H1 (cell line): ENCODE data around the gene HLA-DPB1. TPM values are rescaled to one million over a fixed set of nuclear protein-coding genes. Genes with fewer than 3 reads are reported as not detected.

Experiments used
- ATF3 ChIP-seq: IDR thresholded peaks from 2 replicates; pipeline ENCODE4 v1.6.1; 2011; ENCODE audit warnings: low read depth, mild to moderate bottlenecking, low read length; ENCODE audit not compliant: insufficient read depth
- BACH1 ChIP-seq: IDR thresholded peaks from 2 replicates; pipeline ENCODE4 v1.6.1; 2012; ENCODE audit warnings: low read length, improper control_type of control experiment
- BCL11A ChIP-seq, 2 experiments: IDR thresholded peaks; one replicate each; pipeline ENCODE4 v1.6.1; 2011; ENCODE audit warnings: low read depth in 2 of 2, low read length in 2 of 2, mild to moderate bottlenecking in 2 of 2
- BRCA1 ChIP-seq: IDR thresholded peaks from 2 replicates; pipeline ENCODE4 v1.6.1; 2012; ENCODE audit warnings: low read depth, low read length, improper control_type of control experiment
- CEBPB ChIP-seq: IDR thresholded peaks from 2 replicates; pipeline ENCODE4 v1.6.1; 2012; ENCODE audit warnings: low read depth, low read length
- CTCF ChIP-seq, 3 experiments: IDR thresholded peaks; 1 replicate in 2 of 3; 2 replicates in 1 of 3; pipeline versions ENCODE4 v1.5.1 to v1.6.1; 2011; ENCODE audit warnings: low read length in 3 of 3, mild to moderate bottlenecking in 3 of 3, inconsistent platforms in 2 of 3, low read depth in 1 of 3, moderate library complexity in 1 of 3; ENCODE audit not compliant: insufficient read depth in 1 of 3; ENCODE audit errors: control extremely low read depth in 1 of 3
- KDM5A ChIP-seq: fragments of 200-600 bp; IDR thresholded peaks from 2 replicates; pipeline ENCODE4 v1.7.1; 2012; ENCODE audit warnings: mild to moderate bottlenecking, low read length, inconsistent platforms, mixed read lengths
- MAFK ChIP-seq: IDR thresholded peaks from 2 replicates; pipeline ENCODE4 v1.6.1; 2012; ENCODE audit warnings: low read depth, mild to moderate bottlenecking, improper control_type of control experiment, low read length
- RBBP5 ChIP-seq: IDR thresholded peaks from 2 replicates; pipeline ENCODE4 v1.7.1; 2012; ENCODE audit warnings: low read depth, mild to moderate bottlenecking, inconsistent platforms, low read length, moderate library complexity, borderline replicate concordance
- RXRA ChIP-seq: IDR thresholded peaks from 2 replicates; pipeline ENCODE4 v1.6.1; 2011; ENCODE audit warnings: low read depth, mild to moderate bottlenecking, low read length, moderate library complexity; ENCODE audit not compliant: insufficient read depth
- SIRT6 ChIP-seq: IDR thresholded peaks from one replicate; pipeline ENCODE4 v1.7.1; 2012; ENCODE audit warnings: low read length, inconsistent platforms
- SRF ChIP-seq: IDR thresholded peaks from 2 replicates; pipeline ENCODE4 v1.6.1; 2011; ENCODE audit warnings: mild to moderate bottlenecking, low read depth, low read length, moderate library complexity
- TEAD4 ChIP-seq: IDR thresholded peaks from 2 replicates; pipeline ENCODE4 v1.6.1; 2012; ENCODE audit warnings: low read depth, low read length, inconsistent platforms, mixed read lengths
- YY1 ChIP-seq: IDR thresholded peaks from 2 replicates; pipeline ENCODE4 v1.6.1; 2011; ENCODE audit warnings: low read depth, mild to moderate bottlenecking, low read length
- polyA plus RNA-seq, 7 experiments: library from polyadenylated mRNA; depleted of rRNA in 3 of 7; stranded (reverse) in 5 of 7; unstranded in 2 of 7; fragments of >200 nt in 5 of 7; fragments of 200-250 nt in 2 of 7; gene quantifications; 1 replicate in 5 of 7; 2 replicates in 1 of 7; 4 replicates in 1 of 7; pipeline versions ENCODE4 v1.2.1 to v1.2.3, GENCODE V29; 2011 to 2013; ENCODE audit warnings: missing spikeins in 2 of 7, mixed read lengths in 2 of 7
- total RNA-seq: library from RNA; stranded (reverse); fragmentation: NEBNext Ultra II Directional; extraction: Animal tissue kit (Norgen Biotek cat#: 25700); gene quantifications from 2 replicates; pipeline ENCODE4 v1.2.1, GENCODE V29; 2021

Gene HLA-DPB1
- total and polyA plus RNA-seq, 2 of the 8 experiments (the other 6 are each of a cell fraction or from before 2014, with no cell fraction given), result 32.3 to 58.8 TPM

- TF ChIP-seq BACH1, result no peak
- TF ChIP-seq CTCF (IDR thresholded peaks at IDR 0.05; ENCODE audit: control extremely low read depth in 1 of 3, insufficient read depth in 1 of 3, low read depth in 1 of 3, low read length in 3 of 3), result no peak
- TF ChIP-seq MAFK, result no peak
- TF ChIP-seq BRCA1, result no peak
- no peak for TF ChIP-seq BCL11A (IDR thresholded peaks at IDR 0.05; ENCODE audit: low read depth in 2 of 2, low read length in 2 of 2)
- no peak for TF ChIP-seq CEBPB
- peak; percentile 99 for TF ChIP-seq YY1
- TF ChIP-seq ATF3, result no peak
- TF ChIP-seq TEAD4, result no peak
- no peak for TF ChIP-seq RBBP5
- no peak for TF ChIP-seq SIRT6
- TF ChIP-seq RXRA, result no peak
- TF ChIP-seq SRF, result no peak
- no peak for TF ChIP-seq KDM5A
These were observed 42.1 kb downstream of the HLA-DPB1 start (continued) for GRCh38 chr6:33117811-33118277.
